Liver (tissue), 9 donors: ENCODE results near the gene SYK. TPM values are rescaled to one million over a fixed set of nuclear protein-coding genes. Genes with fewer than 3 reads are reported as not detected.

Source experiments
- DNase-seq: peaks from one replicate; pipeline ENCODE4 v3.0.0-alpha.2; 2017; ENCODE audit warnings: low spot score
- H3K27ac ChIP-seq, 2 donors: one replicate each; pipeline ENCODE4 v1.7.0; 2013; ENCODE audit warnings: inconsistent platforms in 2 of 2, low read length in 2 of 2, control low read depth in 1 of 2, low read depth in 1 of 2, mild to moderate bottlenecking in 1 of 2
- H3K27me3 ChIP-seq, 4 donors: one replicate each; pipeline versions ENCODE4 v1.6.1 to v1.7.0; 2013; ENCODE audit warnings: low read length in 3 of 4, inconsistent platforms in 1 of 4, mild to moderate bottlenecking in 1 of 4, moderate library complexity in 1 of 4; ENCODE audit not compliant: control insufficient read depth in 4 of 4, insufficient read depth in 4 of 4
- H3K36me3 ChIP-seq, 4 donors: one replicate each; pipeline versions ENCODE4 v1.6.1 to v1.7.0; 2013; ENCODE audit warnings: low read length in 3 of 4, mild to moderate bottlenecking in 3 of 4, low read depth in 1 of 4, moderate library complexity in 1 of 4; ENCODE audit not compliant: control insufficient read depth in 4 of 4, insufficient read depth in 3 of 4
- H3K4me1 ChIP-seq, 4 donors: one replicate each; pipeline versions ENCODE4 v1.6.1 to v1.7.0; 2013; ENCODE audit warnings: low read length in 3 of 4, mild to moderate bottlenecking in 3 of 4, moderate library complexity in 1 of 4; ENCODE audit not compliant: control insufficient read depth in 4 of 4, insufficient read depth in 4 of 4
- H3K4me3 ChIP-seq, 3 donors: one replicate each; pipeline versions ENCODE4 v1.6.1 to v1.7.0; 2013; ENCODE audit warnings: low read length in 3 of 3, control low read depth in 1 of 3, low read depth in 1 of 3, mild to moderate bottlenecking in 1 of 3
- H3K9ac ChIP-seq, 2 donors: one replicate each; pipeline ENCODE4 v1.7.0; 2013; ENCODE audit warnings: low read length in 2 of 2, mild to moderate bottlenecking in 2 of 2, moderate library complexity in 2 of 2, control low read depth in 1 of 2, low read depth in 1 of 2
- H3K9me3 ChIP-seq, 4 donors: one replicate each; pipeline versions ENCODE4 v1.6.1 to v1.7.0; 2013; ENCODE audit warnings: low read length in 3 of 4; ENCODE audit not compliant: control insufficient read depth in 4 of 4
- ATF3 ChIP-seq: IDR thresholded peaks from 2 replicates; pipeline ENCODE4 v1.6.1; 2016; ENCODE audit warnings: antibody characterized with exemption
- CTCF ChIP-seq: fragments of 150-350 bp; IDR thresholded peaks from 2 replicates; pipeline ENCODE4 v1.5.1; 2017; ENCODE audit warnings: improper control_type of control experiment, low read depth, low read length; ENCODE audit not compliant: missing input control
- EGR1 ChIP-seq, 2 donors: IDR thresholded peaks; 2 replicates each; pipeline ENCODE4 v1.6.1; 2016 to 2018; ENCODE audit warnings: antibody characterized with exemption in 2 of 2, low read depth in 2 of 2
- FOXA1 ChIP-seq: IDR thresholded peaks from 2 replicates; pipeline ENCODE4 v1.6.1; 2016; ENCODE audit warnings: antibody characterized with exemption
- FOXA2 ChIP-seq: IDR thresholded peaks from 2 replicates; pipeline ENCODE4 v1.6.1; 2016; ENCODE audit warnings: antibody characterized with exemption
- GABPA ChIP-seq, 2 donors: IDR thresholded peaks in 1 of 2; conservative IDR thresholded peaks in 1 of 2; 2 replicates each; pipeline ENCODE4 v1.6.1; 2016; ENCODE audit warnings: antibody characterized with exemption in 2 of 2, mild to moderate bottlenecking in 1 of 2, moderate library complexity in 1 of 2
- HNF4A ChIP-seq, 2 donors: conservative IDR thresholded peaks; 2 replicates each; pipeline ENCODE4 v1.6.1; 2016; ENCODE audit warnings: antibody characterized with exemption in 2 of 2, mild to moderate bottlenecking in 2 of 2
- HNF4G ChIP-seq: IDR thresholded peaks from 2 replicates; pipeline ENCODE4 v1.6.1; 2016; ENCODE audit warnings: antibody characterized with exemption
- JUND ChIP-seq, 2 donors: IDR thresholded peaks; 2 replicates each; pipeline ENCODE4 v1.6.1; 2016; ENCODE audit warnings: antibody characterized with exemption in 2 of 2
- MAX ChIP-seq: IDR thresholded peaks from 2 replicates; pipeline ENCODE4 v1.6.1; 2016; ENCODE audit warnings: antibody characterized with exemption
- NR2F2 ChIP-seq: IDR thresholded peaks from 2 replicates; pipeline ENCODE4 v1.6.1; 2016; ENCODE audit warnings: antibody characterized with exemption
- RAD21 ChIP-seq, 2 donors: IDR thresholded peaks; 2 replicates each; pipeline ENCODE4 v1.6.1; 2016; ENCODE audit warnings: antibody characterized with exemption in 2 of 2, mild to moderate bottlenecking in 2 of 2
- REST ChIP-seq: IDR thresholded peaks from 2 replicates; pipeline ENCODE4 v1.6.1; 2016; ENCODE audit warnings: antibody characterized with exemption, mild to moderate bottlenecking
- RXRA ChIP-seq, 2 donors: IDR thresholded peaks; 2 replicates each; pipeline ENCODE4 v1.6.1; 2017 to 2018; ENCODE audit warnings: antibody characterized with exemption in 2 of 2, mild to moderate bottlenecking in 1 of 2
- SP1 ChIP-seq: IDR thresholded peaks from 2 replicates; pipeline ENCODE4 v1.6.1; 2018; ENCODE audit warnings: antibody characterized with exemption, mild to moderate bottlenecking
- TAF1 ChIP-seq: conservative IDR thresholded peaks from 2 replicates; pipeline ENCODE4 v1.6.1; 2016; ENCODE audit warnings: antibody characterized with exemption, mild to moderate bottlenecking
- YY1 ChIP-seq: IDR thresholded peaks from 2 replicates; pipeline ENCODE4 v1.6.1; 2016; ENCODE audit warnings: antibody characterized with exemption, mild to moderate bottlenecking
- ZBTB33 ChIP-seq: IDR thresholded peaks from 2 replicates; pipeline ENCODE4 v1.6.1; 2016; ENCODE audit warnings: antibody characterized with exemption
- WGBS: extraction: QIAGEN DNeasy Blood & Tissue Kit; methylation state at CpG from one replicate; pipeline ENCODE4 v1.1.7; 2013; 5-methylcytosine and 5-hydroxymethylcytosine counted together
- polyA plus RNA-seq, 2 donors: library from polyadenylated mRNA; stranded (reverse) in 1 of 2; unstranded in 1 of 2; fragments of 200-250 nt in 1 of 2; fragments of >200 nt in 1 of 2; fragmentation: Nextera tagmentation in 1 of 2; extraction: Ambion mirVana in 1 of 2; gene quantifications; one replicate each; pipeline versions ENCODE4 v1.2.1 to v1.2.3, GENCODE V29; 2013 to 2015
- total RNA-seq, 2 donors: library from RNA; depleted of rRNA; stranded (reverse); fragments of >200 nt; gene quantifications; one replicate each; pipeline ENCODE4 v1.2.3, GENCODE V29; 2014
- donor health status: healthy.
- donor health status: healthy.
- donor health status: healthy.
- donor health status: healthy.
- donor health status: healthy.

Gene SYK
- total and polyA plus RNA-seq, 4 donors: 2.0 to 15.4 (median 4.1) TPM

- no peak overlapping the region for H3K27ac ChIP-seq
- no peaks in the 10 kb centered on the region for H3K9me3 ChIP-seq
- H3K9ac ChIP-seq: no peak overlapping the region
- DNase-seq: no peak
- H3K27me3 ChIP-seq: no peaks in the 10 kb centered on the region
- TF ChIP-seq GABPA (IDR thresholded peaks at IDR 0.05 in 1 of 2, conservative IDR thresholded peaks at IDR 0.05 in 1 of 2): no peak
- TF ChIP-seq HNF4A (conservative IDR thresholded peaks at IDR 0.05): no peak
- no peak for TF ChIP-seq JUND (IDR thresholded peaks at IDR 0.05)
- TF ChIP-seq MAX: no peak
- TF ChIP-seq ZBTB33: no peak
- TF ChIP-seq ATF3: no peak
- no peak for TF ChIP-seq RAD21 (IDR thresholded peaks at IDR 0.05)
- no peak for TF ChIP-seq SP1
- no peak for TF ChIP-seq RXRA (IDR thresholded peaks at IDR 0.05)
- TF ChIP-seq CTCF: no peak
- no peak for TF ChIP-seq FOXA1
- TF ChIP-seq HNF4G: no peak
- TF ChIP-seq NR2F2: no peak
- TF ChIP-seq YY1: no peak
- TF ChIP-seq FOXA2: no peak
- no peak for TF ChIP-seq TAF1
- no peak for TF ChIP-seq REST
- no peak for TF ChIP-seq EGR1 (IDR thresholded peaks at IDR 0.05; ENCODE audit: low read depth in 2 of 2)
- 77% methylated on average over 2 of the region's 2 CpGs for WGBS
- no peaks in the 10 kb centered on the region for H3K36me3 ChIP-seq
- peaks cover 3 to 7% (median 7%) of the 10 kb centered on the region in 4 donors for H3K4me1 ChIP-seq
- no peak overlapping the region for H3K4me3 ChIP-seq
Observed at GRCh38 chr9:90925581-90926257, 124.1 kb downstream of the SYK start.
